ENCODE measurements around the gene PRRG4.
"Not testable (repeated sequence)": the region's sequence is repeated elsewhere in the genome, so short reads cannot be mapped to it uniquely, and the experiment has no call there.

Gene PRRG4

GRCh38 chr11:32829680-32830412 is at the start of gene PRRG4:
TSS of gene PRRG4 (plus strand) at chr11:32829927. CDS start at chr11:32830530, 603 bp downstream.
- peak; percentile 80 for DNase-seq (ENCODE audit: low spot score)

- DNase-seq (ENCODE audit: low spot score): not testable (repeated sequence)
Measured at GRCh38 chr11:32780839-32781238, 48.9 kb upstream of the PRRG4 start.

- DNase-seq (ENCODE audit: low spot score): no peak
Measured at GRCh38 chr11:32781721-32782120, 48.0 kb upstream of the PRRG4 start.

- no peak for DNase-seq (ENCODE audit: low spot score)
Measured at GRCh38 chr11:32785262-32785661, 44.5 kb upstream of the PRRG4 start.

- DNase-seq (ENCODE audit: low spot score): no peak
Measured at GRCh38 chr11:32786811-32787210, 42.9 kb upstream of the PRRG4 start.

GRCh38 chr11:32790916-32791315 is 38.8 kb upstream of the PRRG4 start:
- no peak for DNase-seq (ENCODE audit: low spot score)

- no peak for DNase-seq (ENCODE audit: low spot score)
Measured at GRCh38 chr11:32792111-32792947, 37.4 kb upstream of the PRRG4 start.

GRCh38 chr11:32792948-32793475 is 36.7 kb upstream of the PRRG4 start:
- DNase-seq (ENCODE audit: low spot score): peak; percentile 54

GRCh38 chr11:32794439-32794838 is 35.3 kb upstream of the PRRG4 start, which contains the start of gene CCDC73:
TSS of gene CCDC73 (minus strand) at chr11:32794662. CDS start at chr11:32760243, 34,419 bp downstream.
- DNase-seq (ENCODE audit: low spot score): no peak

GRCh38 chr11:32796425-32796824 is 33.3 kb upstream of the PRRG4 start:
- DNase-seq (ENCODE audit: low spot score): no peak

GRCh38 chr11:32809313-32809712 is 20.4 kb upstream of the PRRG4 start:
- peak; percentile 81 for DNase-seq (ENCODE audit: low spot score)

GRCh38 chr11:32817181-32817851 is 12.4 kb upstream of the PRRG4 start:
- no peak for DNase-seq (ENCODE audit: low spot score)

- no peak for DNase-seq (ENCODE audit: low spot score)
Measured at GRCh38 chr11:32817852-32818183, 11.9 kb upstream of the PRRG4 start.

GRCh38 chr11:32819187-32819586 is 10.5 kb upstream of the PRRG4 start:
- DNase-seq (ENCODE audit: low spot score): no peak

- no peak for DNase-seq (ENCODE audit: low spot score)
Measured at GRCh38 chr11:32820497-32820896, 9.2 kb upstream of the PRRG4 start.

- DNase-seq (ENCODE audit: low spot score): no peak
Measured at GRCh38 chr11:32821517-32821916, 8.2 kb upstream of the PRRG4 start.

- no peak for DNase-seq (ENCODE audit: low spot score)
Measured at GRCh38 chr11:32821917-32822560, 7.7 kb upstream of the PRRG4 start.

GRCh38 chr11:32823617-32824016 is 6.1 kb upstream of the PRRG4 start:
- not testable (repeated sequence) for DNase-seq (ENCODE audit: low spot score)

GRCh38 chr11:32826113-32826512 is 3.6 kb upstream of the PRRG4 start:
- DNase-seq (ENCODE audit: low spot score): no peak

GRCh38 chr11:32827276-32827675 is 2.5 kb upstream of the PRRG4 start:
- no peak for DNase-seq (ENCODE audit: low spot score)

GRCh38 chr11:32829157-32829679 is 509 bp upstream of the PRRG4 start:
- DNase-seq (ENCODE audit: low spot score): no peak

GRCh38 chr11:32830413-32830738 is 649 bp downstream of the PRRG4 start:
- DNase-seq (ENCODE audit: low spot score): no peak

Measured in ecto neural progenitor cell (in vitro differentiated cells).